GM18951 (cell line): ENCODE results near the gene MCRIP1.
"Not testable (repeated sequence)": the region's sequence is repeated elsewhere in the genome, so short reads cannot be mapped to it uniquely, and the experiment has no call there.

Experiments
- POLR2A ChIP-seq: IDR thresholded peaks from 4 replicates; pipeline ENCODE4 v1.6.1; 2011; ENCODE audit warnings: mild to moderate bottlenecking; ENCODE audit not compliant: insufficient read length, insufficient read depth; ENCODE audit errors: extremely low read depth
- in situ Hi-C: fragments of 300-500 bp; cut with MboI; formaldehyde crosslinking; loops from one replicate; pipeline ENCODE4 v1.12.0; 2022; ENCODE audit warnings: low sequenced_read_pairs, mixed read lengths, inconsistent platforms; ENCODE audit not compliant: unreplicated experiment

MCRIP1 gene

DNA sequence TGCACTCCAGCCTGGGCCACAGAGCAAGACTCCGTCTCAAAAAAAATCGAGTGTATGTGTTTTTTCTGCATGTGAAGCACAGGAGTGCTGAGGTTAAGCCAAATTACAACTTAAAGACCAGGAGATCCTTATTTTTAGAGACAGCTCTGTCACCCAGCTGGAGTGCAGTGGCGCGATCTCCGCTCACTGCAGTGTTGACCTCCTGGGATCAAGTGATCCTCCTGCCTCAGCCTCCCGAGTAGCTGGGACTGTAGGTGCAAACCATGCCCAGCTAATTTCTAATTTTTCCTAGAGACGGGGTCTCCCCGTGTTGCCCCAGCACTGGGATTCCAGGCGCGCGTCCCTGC, 9.3 kb upstream of the MCRIP1 start:
- no peak for TF ChIP-seq POLR2A
- in situ Hi-C loops, result no loop called here

GRCh38 chr17:81841866-81842265, 8.8 kb upstream of the MCRIP1 start:
- TF ChIP-seq POLR2A, result no peak

GRCh38 chr17:81840826-81841778, 8.0 kb upstream of the MCRIP1 start:
- in situ Hi-C loops, result no loop called here
- TF ChIP-seq POLR2A, result no peak

More at GRCh38 chr17:81841866-81842265, 8.8 kb upstream of the MCRIP1 start:
- in situ Hi-C loops, result no loop called here

DNA sequence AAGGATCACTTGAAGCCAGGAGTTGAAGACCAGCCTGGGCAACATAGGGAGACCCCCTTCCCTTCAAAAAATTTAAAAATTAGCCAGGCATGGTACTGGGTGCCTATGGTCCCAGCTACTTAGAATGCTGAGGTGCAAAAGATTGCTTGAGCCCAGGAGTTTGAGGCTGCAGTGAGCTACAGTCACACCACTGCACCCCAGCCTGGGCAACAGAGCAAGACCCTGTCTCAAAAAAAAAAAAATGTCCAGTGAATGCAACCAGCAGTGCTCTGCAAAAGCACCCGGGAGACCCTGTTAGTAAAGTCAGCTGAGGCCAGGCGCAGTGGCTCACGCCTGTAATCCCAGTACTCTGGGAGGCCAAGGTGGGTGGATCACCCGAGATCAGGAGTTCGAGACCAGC, 7.0 kb upstream of the MCRIP1 start:
- in situ Hi-C loops, result not testable (repeated sequence)

GRCh38 chr17:81839301-81839700, 6.2 kb upstream of the MCRIP1 start:
- in situ Hi-C loops, result no loop called here
- no peak for TF ChIP-seq POLR2A

DNA sequence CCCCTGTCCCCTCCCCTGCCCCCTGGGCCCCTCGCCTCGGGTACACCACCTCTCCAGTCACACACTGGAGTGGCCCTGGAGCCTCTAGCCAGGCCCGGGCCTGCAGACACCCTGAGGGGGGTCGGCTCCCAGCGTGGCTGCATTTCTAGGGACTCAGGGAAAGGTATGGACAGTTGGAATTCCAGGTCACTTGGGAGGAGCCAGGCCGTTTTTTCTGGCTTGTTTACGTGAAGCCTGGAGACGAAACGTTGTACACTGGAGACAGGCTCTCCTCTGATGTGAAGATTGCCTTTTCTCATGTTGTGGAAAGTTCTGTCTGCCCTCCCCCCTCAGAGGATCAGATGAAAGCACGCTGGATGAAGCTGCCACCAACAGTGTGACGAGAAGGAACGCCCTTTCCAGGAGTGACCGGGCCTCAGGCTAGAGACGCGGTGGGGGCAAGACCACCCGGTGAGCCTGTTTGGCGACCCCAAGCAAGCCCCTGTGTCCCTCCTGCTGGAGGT, 5.7 kb upstream of the MCRIP1 start:
- TF ChIP-seq POLR2A, result no peak
- in situ Hi-C loops, result no loop called here

DNA sequence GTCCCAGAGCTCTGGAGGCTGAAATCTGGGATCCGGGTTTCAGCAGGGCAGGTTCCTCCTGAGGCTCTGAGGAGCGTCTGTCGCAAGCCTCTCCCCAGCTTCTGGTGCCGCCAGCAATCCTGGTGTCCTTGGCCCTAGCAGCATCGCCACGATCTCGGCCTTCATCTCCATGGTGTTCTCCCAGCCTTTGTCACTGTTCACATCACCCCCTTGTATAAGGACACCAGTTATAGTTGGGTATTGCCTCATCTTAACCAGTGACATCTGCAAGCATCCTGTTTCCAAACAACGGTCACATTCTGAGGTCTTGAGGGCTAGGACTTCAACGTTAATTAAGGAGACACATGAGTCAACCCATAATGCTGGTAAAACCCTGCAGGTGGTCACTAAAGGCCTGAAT, 4.5 kb upstream of the MCRIP1 start:
- in situ Hi-C loops, result no loop called here
- no peak for TF ChIP-seq POLR2A

DNA sequence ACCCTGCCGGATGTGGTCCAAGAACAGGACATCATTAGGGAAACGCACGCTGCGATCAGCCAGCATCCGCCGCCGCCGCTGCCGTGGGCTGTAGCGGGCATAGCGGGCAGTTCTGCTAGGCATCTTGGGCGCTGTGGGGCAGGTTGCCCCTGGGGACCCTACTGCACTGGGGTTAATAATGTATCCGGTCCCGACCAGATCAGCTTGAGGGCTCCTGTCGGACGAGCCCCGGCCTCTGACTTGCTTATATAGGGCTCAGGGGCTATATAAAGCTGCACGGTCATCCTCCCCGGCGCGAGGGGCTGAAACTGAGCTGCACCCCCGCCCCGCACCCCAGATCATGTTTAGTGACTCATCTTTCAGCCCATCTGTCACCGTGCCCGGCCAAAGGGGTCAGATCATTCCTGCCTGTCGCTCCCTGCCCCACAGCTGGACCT, 1.8 kb upstream of the MCRIP1 start, which contains the start of gene PPP1R27:
Gene PPP1R27, minus strand, starts transcription at position 220 of the 437 bp plus-strand sequence. Its CDS starts 97 bp downstream, at position 123.
- no peak for TF ChIP-seq POLR2A
- in situ Hi-C loops, result no loop called here

DNA sequence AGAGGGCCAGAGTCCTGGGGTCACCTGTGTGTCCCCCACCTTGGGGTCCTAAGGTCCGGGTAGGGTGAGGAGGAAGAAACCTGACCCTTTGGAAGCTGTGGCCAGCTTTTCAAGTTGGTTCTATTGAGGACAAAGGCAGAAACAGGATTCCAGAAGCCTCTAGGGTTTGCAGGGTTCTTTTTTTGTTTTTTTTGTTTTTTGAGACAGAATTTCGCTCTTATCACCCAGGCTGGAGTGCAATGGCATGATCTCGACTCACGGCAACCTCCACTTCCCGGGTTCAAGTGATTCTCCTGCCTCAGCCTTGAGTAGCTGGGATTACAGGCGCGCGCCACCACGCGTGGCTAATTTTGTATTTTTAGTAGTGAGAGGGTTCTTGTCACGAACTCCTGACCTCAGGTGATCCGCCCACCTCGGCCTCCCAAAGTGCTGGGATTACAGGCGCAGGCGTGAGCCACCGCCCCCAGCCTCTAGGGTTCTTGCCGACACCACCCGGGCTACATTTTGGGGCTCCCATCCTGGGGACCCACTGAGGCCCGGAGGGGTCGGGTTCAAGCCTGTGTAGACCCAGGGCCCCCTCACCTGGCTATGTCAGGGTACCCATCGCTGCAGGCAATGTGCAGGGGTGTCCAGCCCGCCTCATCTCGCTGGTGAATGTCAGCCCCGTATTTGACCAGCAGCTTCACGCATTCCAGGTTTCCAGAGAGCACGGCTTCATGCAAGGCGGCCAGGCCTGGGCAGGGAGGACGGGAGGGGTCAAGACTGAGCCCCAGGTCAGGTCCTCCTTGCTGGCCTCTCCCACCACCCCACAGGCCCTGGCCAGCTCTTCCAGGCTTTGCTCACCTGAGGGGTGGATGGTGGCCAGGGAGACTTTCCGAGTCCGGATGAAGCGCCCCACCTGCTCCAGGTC, 1.1 kb upstream of the MCRIP1 start:
- in situ Hi-C loops, result no loop called here
- TF ChIP-seq POLR2A, result no peak

DNA sequence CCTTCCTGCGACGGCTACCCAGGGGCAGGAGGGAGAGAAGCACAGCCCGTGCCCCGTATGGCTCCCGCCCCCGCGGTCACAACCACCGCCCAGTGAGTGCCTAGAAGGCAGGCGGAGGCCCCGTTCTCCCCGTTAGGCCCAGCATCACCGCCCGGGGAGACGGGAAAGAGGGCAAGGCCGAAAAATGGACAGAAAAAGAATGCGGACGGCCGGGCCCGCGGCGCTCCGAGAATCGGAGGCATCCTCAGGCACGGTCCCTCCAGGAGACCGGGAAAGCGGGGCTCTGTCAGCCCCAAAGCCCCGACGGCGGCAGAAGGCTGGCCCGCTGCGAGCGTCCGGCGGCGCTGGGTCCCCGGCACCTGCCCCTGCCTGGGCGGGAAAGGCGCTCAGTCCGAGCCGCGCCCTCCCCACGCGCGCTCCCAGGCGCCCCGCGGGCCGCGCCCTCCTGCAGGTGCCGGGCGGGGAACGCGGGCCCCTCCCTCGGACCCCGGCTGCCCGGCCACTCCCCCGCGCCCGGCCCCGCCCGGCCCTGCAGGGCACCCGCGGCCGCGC, 407 bp downstream of the MCRIP1 start:
- in situ Hi-C loops, result no loop called here
- no peak for TF ChIP-seq POLR2A

- in situ Hi-C loops, result no loop called here
- no peak for TF ChIP-seq POLR2A
These were observed 1.0 kb downstream of the MCRIP1 start for GRCh38 chr17:81831957-81832607.

DNA sequence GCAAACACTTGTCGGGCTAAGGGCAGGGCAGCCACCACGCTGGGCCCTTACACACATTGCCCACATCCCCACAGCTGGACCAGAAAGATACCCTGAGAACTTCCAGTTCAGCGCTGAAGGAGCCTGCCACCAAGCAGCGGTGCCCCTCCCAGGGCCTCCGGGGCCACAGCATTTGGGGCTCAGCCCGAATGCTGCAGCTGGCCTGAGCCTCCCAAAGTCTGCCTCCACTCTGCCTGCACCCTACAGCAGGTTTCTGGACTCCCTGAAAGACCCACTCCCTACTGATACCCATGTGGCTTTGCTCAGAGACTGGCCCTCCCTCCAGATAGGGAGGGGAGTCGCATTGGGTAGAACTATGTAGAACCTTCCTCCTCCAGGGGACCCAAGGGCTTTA, 1.5 kb downstream of the MCRIP1 start:
- TF ChIP-seq POLR2A, result no peak

More for the DNA sequence above, 1.5 kb downstream of the MCRIP1 start:
- in situ Hi-C loops, result no loop called here
